Stimulated activated CD8-positive, alpha-beta memory T cell treated with anti-CD3 and anti-CD28 coated beads, Interleukin-4, amount 100 ng/mL, for 48 hours (primary cell): Measurements from ENCODE around the gene KIAA0753.

ENCODE experiments used
- DNase-seq: peaks from one replicate; pipeline ENCODE4 v3.0.0-alpha.2; 2020

The KIAA0753 gene

DNA sequence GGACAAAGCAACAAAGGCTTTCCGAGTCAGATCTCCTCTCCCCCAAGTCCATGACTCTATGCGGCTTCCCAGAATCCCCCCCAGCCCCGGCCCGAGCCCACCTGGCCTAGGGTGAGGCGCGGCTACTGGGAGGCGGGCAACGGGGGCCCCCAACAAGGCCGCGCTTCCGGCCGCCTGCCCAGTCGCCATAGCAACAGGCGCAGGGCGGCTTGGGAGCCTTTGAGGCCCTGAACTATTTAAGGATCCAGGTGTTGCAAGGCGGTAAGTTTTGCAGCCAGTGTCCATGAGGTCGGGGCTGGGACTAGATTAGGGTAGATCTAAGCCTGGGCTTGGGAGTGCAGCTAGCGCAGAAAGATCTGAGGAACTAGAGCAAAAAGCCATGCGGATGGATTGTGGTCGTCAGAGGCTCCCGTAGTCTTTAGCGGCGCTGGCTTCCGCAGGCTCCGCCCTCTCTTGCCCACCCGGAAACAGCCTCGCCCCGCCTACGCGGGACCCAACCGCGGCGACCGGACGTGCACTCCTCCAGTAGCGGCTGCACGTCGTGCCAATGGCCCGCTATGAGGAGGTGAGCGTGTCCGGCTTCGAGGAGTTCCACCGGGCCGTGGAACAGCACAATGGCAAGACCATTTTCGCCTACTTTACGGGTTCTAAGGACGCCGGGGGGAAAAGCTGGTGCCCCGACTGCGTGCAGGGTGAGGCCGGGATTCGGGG lies at the start of gene KIAA0753, which contains the start of gene TXNDC17:
Gene KIAA0753 (minus strand): TSS at position 176 of the 711 bp plus-strand sequence. CDS start 5,608 bp downstream, outside the sequence.
Gene TXNDC17 (plus strand): TSS at position 525 of the 711 bp plus-strand sequence. CDS start 23 bp downstream, at position 548.
- DNase-seq = peak; percentile 97

- DNase-seq = no peak
Measured at GRCh38 chr17:6688944-6689343, 48.4 kb upstream of the KIAA0753 start.

DNA sequence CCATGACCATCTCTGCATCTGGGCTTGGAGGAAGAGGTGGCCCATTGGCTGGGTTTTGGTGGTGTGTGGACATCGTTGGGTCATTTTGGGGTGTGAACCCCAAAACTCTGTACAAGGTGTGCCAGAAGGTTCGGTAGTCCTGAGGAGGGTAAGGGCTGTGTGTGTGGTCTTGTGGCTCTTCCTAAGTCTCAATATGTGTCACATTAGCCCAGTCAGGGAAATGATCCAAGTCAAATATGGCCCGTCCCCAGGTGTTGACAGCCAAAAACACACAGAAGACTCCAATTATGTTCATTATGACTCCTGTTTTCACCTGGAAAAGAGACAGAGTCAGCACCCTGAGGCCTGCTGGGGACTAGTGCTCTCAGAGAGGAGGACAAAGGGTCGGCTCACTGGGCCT lies 45.5 kb upstream of the KIAA0753 start:
- no peak for DNase-seq

GRCh38 chr17:6684881-6685767 lies 44.6 kb upstream of the KIAA0753 start:
- no peak for DNase-seq

- DNase-seq = no peak
Measured at GRCh38 chr17:6684460-6684783, 43.9 kb upstream of the KIAA0753 start.

GRCh38 chr17:6683730-6684459 lies 43.4 kb upstream of the KIAA0753 start:
- DNase-seq = no peak

GRCh38 chr17:6683081-6683684 lies 42.7 kb upstream of the KIAA0753 start:
- no peak for DNase-seq

GRCh38 chr17:6682339-6682738 lies 41.8 kb upstream of the KIAA0753 start:
- DNase-seq = no peak

DNA sequence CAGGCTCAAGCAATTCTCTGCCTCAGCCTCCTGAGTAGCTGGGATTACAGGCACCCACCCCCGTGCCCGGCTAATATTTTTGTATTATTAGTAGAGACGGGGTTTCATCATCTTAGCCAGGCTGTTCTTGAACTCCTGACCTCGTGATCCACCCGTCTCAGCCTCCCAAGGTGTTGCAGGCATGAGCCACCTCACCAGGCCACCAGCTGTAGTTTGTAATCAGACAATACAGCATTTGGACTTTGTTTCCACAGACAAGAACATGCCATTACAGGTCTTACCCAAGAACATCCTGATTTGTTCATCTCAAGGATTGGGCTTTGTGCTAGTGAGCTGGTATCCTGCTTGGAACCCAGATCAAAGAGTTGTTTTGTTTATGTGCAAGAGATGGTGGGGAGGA lies 41.2 kb upstream of the KIAA0753 start:
- DNase-seq = no peak

DNA sequence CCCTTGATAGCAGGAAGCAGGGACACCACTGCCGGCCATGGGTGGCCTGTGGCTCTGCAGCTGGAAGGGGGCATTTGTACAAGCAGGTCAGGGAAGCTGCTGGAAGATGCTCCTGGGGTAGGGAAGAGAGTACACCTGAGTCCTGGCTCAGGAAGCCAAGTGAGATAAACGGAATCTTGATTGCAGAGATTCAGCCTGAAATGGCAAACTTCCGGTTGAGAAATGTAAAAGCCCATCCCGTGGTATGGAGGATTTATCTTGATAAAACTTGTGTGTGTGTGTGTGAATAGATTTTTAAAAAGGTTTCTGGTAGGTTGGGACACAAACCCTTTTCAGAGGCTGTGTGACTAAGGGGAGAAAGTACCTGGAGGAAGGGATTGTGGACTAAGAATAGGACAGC lies 40.7 kb upstream of the KIAA0753 start:
- no peak for DNase-seq

- DNase-seq = no peak
Measured at GRCh38 chr17:6679241-6679640, 38.7 kb upstream of the KIAA0753 start.

GRCh38 chr17:6677946-6678345 lies 37.4 kb upstream of the KIAA0753 start:
- no peak for DNase-seq

DNA sequence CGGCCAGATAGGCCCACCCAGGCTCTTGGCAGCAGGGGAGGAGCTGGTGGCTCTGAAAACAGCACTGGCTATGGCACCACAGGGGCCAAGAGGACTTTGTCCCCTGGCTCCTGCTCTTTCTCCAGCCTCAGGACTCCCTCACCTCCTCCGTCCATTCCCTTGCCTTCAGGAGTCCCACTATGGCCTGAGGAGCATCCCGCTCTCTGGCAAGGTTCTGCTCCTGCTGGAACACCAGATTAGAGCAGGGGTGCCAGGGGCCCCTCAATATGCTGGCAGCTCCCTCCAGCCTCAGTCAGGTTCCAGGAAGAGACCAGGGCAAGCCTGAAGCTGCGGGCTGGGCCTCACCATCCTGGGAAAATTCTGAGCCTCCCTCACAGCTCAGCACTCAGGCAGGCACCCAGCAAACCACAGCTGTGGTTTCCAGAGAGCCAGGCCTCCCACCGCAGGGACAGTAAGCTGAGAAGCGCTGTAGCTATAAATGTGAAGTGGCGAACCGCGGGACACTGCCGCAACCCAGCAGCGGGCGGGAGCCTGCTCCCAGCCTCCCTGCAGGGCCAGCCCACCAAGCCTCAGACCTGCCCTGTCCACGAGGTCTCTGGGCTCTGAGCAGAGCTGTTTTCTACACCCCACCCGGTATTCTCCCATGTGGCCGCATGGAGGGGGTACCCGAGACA lies 36.8 kb upstream of the KIAA0753 start:
- no peak for DNase-seq

DNA sequence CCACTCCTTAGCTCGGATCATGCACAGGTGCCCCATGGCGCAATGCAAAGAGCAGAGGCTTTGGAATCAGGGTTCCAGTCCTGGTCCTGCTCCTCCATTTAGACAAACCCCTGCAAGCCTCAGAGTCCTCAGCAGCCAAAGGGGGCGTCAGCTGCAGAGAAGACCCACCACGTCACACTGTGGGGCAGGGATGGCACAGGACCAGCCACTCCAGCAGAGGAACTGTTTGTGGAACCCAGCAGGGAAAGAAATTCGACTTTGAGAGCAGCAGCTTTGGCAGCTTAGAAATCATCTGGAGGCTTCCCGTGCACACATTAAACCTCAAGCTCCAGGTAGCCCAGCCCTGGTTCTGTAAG lies 36.3 kb upstream of the KIAA0753 start:
- DNase-seq = no peak

DNA sequence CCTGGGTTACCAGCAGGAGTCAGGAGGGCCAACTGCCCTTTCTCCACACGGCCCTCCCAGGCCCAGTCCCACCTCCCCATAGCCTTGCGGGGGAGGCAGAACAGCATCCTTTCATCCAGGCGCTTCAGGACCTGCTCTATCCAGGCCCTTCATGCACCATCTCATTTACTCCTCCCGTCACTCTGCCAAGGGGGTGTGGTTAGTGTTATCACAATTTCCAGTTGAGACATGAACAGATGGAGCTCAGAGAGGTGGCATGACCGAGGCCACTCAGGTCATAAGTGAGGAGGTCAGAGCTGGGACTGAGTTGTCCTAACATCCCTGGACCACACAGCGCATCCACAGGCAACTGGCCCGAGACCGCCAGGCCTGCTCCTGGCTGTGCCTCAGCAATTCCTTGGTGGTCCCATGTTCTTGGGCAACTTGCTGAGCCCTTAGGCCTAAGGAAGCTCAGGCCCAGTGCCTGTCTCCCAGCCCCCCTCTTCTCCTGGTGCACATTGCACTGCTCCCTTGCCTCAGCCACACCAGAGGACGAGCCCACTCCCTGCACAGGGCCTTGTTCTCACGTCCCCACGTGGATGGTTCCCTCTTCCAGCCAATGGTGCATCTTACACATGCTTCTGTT lies 34.8 kb upstream of the KIAA0753 start:
- no peak for DNase-seq

GRCh38 chr17:6674586-6674985 lies 34.1 kb upstream of the KIAA0753 start:
- DNase-seq = no peak

DNA sequence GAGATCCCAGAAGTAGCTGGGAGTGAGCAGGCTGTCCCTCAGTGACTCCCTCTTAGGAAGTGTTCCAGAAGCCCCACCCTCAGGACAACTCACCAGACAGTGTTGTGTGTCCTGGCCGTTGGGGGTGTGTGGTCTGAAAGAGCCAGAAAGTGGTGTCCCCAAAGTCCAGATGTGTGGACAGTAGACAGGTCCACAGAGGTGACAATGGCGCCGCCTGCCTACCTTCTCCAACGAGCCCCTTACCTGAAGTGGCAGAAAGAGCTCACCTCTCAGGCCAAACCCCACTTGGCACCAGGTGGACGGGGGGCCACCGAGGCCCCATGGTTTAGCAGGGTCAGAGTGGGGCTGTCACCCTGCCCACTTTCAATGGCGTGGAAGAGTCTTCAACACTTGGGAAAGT lies 30.9 kb upstream of the KIAA0753 start:
- no peak for DNase-seq

GRCh38 chr17:6670999-6671398 lies 30.5 kb upstream of the KIAA0753 start:
- no peak for DNase-seq

DNA sequence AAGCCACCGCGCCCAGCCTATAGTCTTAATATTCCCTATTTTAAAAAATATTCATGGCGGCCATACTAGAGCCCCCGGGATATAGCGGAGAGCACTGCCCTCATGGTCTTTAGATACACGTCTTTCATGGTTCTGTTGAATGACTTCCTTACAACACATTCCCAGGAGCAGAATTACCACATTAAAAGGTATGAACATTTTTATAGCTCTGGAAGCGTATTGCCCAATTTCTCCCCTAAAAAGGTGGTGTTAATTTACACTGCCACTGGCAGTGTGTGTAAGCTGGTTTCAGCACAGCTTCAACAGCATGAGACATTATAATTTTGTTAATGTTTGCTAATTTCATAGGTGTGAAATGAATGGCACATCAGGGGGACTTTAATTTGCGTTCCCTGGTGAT lies 30.1 kb upstream of the KIAA0753 start:
- no peak for DNase-seq

DNA sequence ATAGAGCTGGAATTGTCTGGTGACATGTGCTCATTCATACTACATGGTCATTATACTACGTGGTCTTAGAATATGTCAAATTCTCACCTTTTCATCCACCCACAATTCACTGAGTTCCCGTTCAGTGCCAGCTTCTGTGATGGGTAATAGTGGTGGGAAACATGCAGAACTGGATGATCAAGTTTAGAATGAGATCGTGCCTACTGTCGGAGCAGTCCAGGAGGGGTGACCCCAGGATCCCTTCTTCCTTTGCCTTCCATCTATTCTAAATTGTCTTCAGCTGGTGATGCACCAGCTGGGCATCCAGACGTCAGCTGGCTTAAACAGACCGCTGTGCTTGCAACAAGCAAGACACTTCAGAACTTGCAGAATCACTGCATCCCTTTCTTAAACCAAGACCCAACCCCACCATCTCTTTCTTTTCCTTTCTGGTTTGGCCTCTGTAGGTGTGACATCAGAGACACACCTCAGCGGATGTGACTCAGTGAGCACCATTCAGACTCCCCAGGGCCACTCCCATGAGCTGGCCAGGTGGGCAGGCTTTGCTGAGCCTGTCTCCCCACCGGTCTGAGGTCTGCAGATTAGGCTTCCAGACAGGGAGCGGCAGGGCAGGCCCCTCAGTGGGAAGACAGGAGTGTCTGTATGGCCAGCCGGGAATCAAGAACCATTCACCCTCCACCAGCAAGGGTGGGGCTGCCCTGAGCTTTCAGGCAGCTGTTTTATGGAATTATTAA lies 29.1 kb upstream of the KIAA0753 start:
- DNase-seq = no peak

DNA sequence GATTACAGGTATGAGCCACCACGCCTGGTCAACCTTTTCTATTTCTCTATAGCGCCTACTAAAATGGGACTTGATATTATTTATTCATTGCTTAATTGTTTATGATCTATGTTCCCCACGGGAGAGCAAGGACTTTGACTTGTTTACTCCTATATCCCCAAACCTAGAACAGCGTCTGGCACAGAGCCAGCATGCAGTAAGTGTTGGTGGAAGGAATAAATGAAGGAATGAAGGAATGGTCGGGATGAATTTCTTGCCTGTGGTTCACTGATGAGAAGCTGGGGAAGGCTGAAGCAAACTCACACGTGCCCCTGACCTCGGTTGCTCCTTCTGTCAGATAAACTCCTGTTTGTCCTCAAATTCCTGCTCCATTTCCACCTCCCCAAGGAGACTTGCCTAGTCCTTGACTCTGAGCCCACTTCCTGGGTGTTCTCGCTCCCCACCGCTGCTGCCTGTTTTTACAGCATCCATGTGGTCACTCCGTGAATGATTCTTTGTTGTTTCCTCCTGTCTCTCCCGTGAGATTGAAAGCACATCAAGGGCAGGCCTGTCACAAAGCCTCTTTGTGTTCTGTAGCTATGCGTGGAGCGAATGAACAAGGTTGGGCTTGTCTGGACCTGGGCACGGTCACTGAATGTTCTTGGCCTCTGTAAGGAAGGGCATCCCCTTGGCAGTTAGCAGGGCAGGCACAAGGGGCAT lies 28.4 kb upstream of the KIAA0753 start:
- DNase-seq = no peak
